Stomach (tissue), 9 donors: Measurements from ENCODE around the gene AGPAT2. TPM values are rescaled to one million over a fixed set of nuclear protein-coding genes. Genes with fewer than 3 reads are reported as not detected.

Experiments
- DNase-seq, 2 donors: peaks; one replicate each; pipeline versions ENCODE4 v3.0.0 to v3.0.0-alpha.2; 2013 to 2019
- H3K27ac ChIP-seq, 5 donors: fragments of 200-600 bp in 4 of 5; sonication (generic) in 4 of 5; one replicate each; pipeline ENCODE4 v1.5.1; 2013 to 2019; ENCODE audit warnings: mild to moderate bottlenecking in 1 of 5, moderate library complexity in 1 of 5
- H3K27me3 ChIP-seq, 3 donors: fragments of 200-600 bp; sonication (generic); one replicate each; pipeline ENCODE4 v1.5.1; 2017 to 2019; ENCODE audit warnings: mixed run types in 1 of 3
- H3K36me3 ChIP-seq, 4 donors: fragments of 200-600 bp; sonication (generic); 1 replicate in 3 of 4; 2 replicates in 1 of 4; pipeline ENCODE4 v1.5.1; 2016 to 2019
- H3K4me1 ChIP-seq, 4 donors: fragments of 200-600 bp; sonication (generic); one replicate each; pipeline ENCODE4 v1.5.1; 2016 to 2019
- H3K4me3 ChIP-seq, 4 donors: fragments of 200-600 bp; sonication (generic) in 3 of 4; one replicate each; pipeline ENCODE4 v1.5.1; 2016 to 2019; ENCODE audit warnings: mild to moderate bottlenecking in 1 of 4
- H3K9me3 ChIP-seq, 4 donors: fragments of 200-600 bp; sonication (generic); one replicate each; pipeline ENCODE4 v1.5.1; 2016 to 2019
- EP300 ChIP-seq: sonication (generic); formaldehyde crosslinking; IDR thresholded peaks from one replicate; pipeline ENCODE4 v1.6.1; 2017; ENCODE audit warnings: antibody characterized with exemption
- POLR2A ChIP-seq, 4 donors: fragments of 450-650 bp; IDR thresholded peaks; one replicate each; pipeline ENCODE4 v1.6.1; 2016; ENCODE audit warnings: antibody characterized with exemption in 4 of 4, control low read depth in 2 of 4, mild to moderate bottlenecking in 1 of 4, moderate library complexity in 1 of 4
- POLR2AphosphoS5 ChIP-seq, 3 donors: sonication (generic); formaldehyde crosslinking; IDR thresholded peaks; one replicate each; pipeline ENCODE4 v1.6.1; 2016; ENCODE audit warnings: antibody characterized with exemption in 3 of 3
- whole genome bisulfite sequencing, 5 donors: extraction: QIAGEN DNeasy Blood & Tissue Kit in 3 of 5; methylation state at CpG; one replicate each; pipeline versions ENCODE4 v1.1.5 to v1.1.7; 2013 to 2018; 5-methylcytosine and 5-hydroxymethylcytosine counted together
- intact Hi-C: fragments of 100-400 bp; cut with DNase I; formaldehyde crosslinking; loops from one replicate; pipeline ENCODE4 v1.15.1; 2023; ENCODE audit warnings: low total_unique reads
- polyA plus RNA-seq, 3 donors: library from polyadenylated mRNA; stranded (reverse); fragments of 200-250 nt; gene quantifications; one replicate each; pipeline ENCODE4 v1.2.3, GENCODE V29; 2013
- total RNA-seq, 5 donors: library from RNA; depleted of rRNA; stranded (reverse); fragments of >200 nt; gene quantifications; one replicate each; pipeline versions ENCODE4 v1.1.0 to v1.2.3, GENCODE V29; 2014 to 2016
- TF ChIP-seq, protein P1 (sequence below), 7 experiments: fragments of 450-650 bp in 4 of 7; fragments of 200-600 bp in 3 of 7; sonication (generic) in 3 of 7; IDR thresholded peaks; one replicate each; pipeline ENCODE4 v1.5.1; 2016 to 2019; ENCODE audit warnings: antibody characterized with exemption in 7 of 7, control low read depth in 2 of 7, mild to moderate bottlenecking in 1 of 7
- donor health status: healthy with polysubstance abuse.
- donor health status: Bipolar disorder and iron deficiency.
- donor health status: healthy.

The AGPAT2 gene
- total and polyA plus RNA-seq, 8 donors = 32.7 to 135 (median 72.0) TPM

DNA sequence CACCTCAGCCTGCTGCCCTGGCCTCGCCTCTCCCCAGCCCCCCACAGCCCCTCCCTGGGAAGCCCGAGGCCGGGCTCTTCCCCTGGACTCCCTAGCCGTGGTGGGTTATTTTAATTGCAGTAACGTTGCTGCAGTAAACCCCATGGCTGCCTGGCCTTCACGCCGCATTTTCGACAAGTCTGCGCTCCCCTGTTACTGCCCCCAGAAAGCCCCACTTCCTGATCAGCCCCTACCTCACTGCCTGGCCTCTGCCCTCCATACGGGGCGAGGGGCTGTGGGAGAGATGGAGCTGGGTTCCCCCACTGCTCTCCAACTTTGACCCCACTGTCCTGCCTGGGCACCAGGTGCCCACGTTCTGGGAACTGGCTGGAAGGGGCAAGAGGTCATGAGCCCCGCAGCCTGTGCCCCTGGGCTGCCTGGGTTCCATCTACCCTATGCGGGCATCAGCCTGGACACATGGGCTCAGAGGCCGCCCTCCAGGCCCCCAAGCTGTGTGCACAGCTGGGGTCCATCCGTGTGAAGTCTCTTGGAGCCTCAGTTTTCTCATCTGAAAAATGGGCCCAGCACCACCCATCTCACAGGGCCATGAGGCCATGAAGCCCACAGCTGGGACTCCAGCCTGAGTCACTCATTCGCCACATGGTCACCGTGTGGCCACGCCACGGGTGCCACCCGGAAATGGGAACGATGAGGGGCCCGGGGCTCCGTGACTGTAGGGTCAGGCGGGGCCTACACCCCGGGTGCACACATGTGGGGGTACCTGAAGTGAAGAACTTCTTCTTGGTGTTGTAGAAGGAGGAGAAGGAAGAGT is 13.1 kb downstream of the AGPAT2 start:
- Histone ChIP-seq H3K4me3 (no peak overlapping the region), H3K36me3 (peaks cover 23 to 53% (median 51%) of the 10 kb centered on the region in 4 donors), H3K27me3 (peaks cover 0 to 28% (median 13%) of the 10 kb centered on the region in 3 donors), H3K4me1 (peaks cover 0 to 46% (median 28%) of the 10 kb centered on the region in 4 donors), H3K27ac (peak overlapping the region in 1 of 5 donors; percentile 41), H3K9me3 (no peaks in the 10 kb centered on the region)
- intact Hi-C loops = no loop called here
- 73 to 86% (median 81%) methylated on average over 23 to 26 of the region's 26 CpGs for WGBS, 5 donors
- TF ChIP-seq POLR2A (IDR thresholded peaks at IDR 0.05) (no peak), EP300 (no peak), POLR2AphosphoS5 (IDR thresholded peaks at IDR 0.05) (no peak)
- TF ChIP-seq, protein P1, sequence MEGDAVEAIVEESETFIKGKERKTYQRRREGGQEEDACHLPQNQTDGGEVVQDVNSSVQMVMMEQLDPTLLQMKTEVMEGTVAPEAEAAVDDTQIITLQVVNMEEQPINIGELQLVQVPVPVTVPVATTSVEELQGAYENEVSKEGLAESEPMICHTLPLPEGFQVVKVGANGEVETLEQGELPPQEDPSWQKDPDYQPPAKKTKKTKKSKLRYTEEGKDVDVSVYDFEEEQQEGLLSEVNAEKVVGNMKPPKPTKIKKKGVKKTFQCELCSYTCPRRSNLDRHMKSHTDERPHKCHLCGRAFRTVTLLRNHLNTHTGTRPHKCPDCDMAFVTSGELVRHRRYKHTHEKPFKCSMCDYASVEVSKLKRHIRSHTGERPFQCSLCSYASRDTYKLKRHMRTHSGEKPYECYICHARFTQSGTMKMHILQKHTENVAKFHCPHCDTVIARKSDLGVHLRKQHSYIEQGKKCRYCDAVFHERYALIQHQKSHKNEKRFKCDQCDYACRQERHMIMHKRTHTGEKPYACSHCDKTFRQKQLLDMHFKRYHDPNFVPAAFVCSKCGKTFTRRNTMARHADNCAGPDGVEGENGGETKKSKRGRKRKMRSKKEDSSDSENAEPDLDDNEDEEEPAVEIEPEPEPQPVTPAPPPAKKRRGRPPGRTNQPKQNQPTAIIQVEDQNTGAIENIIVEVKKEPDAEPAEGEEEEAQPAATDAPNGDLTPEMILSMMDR (IDR thresholded peaks at IDR 0.05) = no peak
- no peak for DNase-seq

DNA sequence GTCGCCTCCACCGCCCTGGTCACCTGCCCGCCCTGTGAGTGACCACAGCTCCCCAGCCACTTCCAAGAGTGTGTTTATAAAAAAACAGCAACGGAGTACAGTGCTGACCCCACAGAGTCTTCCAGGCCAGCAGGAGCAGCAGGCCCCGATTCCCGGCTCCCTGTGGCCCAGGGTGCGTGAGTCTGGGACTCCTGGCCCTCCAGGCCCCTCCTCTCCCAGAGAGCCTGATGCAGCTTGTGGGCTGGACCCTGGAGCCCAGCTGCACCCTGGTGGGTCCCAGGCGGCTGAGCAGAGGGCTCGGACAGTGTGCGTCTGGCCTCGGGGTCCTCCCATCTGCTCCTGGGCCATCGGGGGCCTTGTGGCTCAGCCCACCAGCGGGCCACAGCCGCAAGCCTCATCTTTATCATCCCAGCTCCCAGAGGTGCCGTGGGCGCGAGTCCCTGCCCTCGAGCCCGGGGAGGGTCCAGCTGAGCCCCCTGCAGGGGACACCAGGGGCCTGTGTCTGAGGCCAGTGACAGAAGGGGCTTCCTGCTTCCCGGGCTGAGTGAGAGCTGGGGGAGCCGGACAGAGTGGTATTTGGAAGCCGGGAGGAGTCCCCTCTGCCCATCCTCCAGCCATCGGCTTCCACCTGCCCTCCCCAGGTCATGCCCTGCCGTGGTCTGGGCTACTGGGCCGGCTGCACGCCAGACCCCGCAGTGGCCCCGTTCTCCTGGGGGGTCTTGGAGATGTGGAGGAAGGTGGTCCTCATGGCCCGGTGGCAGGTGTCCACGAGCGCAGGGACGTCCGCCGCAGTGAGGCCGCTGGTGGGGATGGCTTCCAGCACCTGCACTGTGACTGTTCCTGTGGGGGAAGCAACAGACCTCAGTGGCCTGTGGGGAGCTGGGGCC is 13.9 kb downstream of the AGPAT2 start:
- H3K4me1 ChIP-seq = peaks cover 0 to 46% (median 31%) of the 10 kb centered on the region in 4 donors
- H3K36me3 ChIP-seq = peaks cover 23 to 53% (median 51%) of the 10 kb centered on the region in 4 donors
- no peak for DNase-seq
- 80 to 85% (median 81%) methylated on average over 24 to 35 of the region's 35 CpGs for WGBS, 5 donors
- H3K4me3 ChIP-seq = no peak overlapping the region
- H3K27me3 ChIP-seq = peaks cover 0 to 35% (median 13%) of the 10 kb centered on the region in 3 donors
- H3K9me3 ChIP-seq = no peaks in the 10 kb centered on the region
- no peak for TF ChIP-seq EP300
- TF ChIP-seq POLR2AphosphoS5 (IDR thresholded peaks at IDR 0.05) = peak in 1 of 3 donors; percentile 8
- no peak for TF ChIP-seq POLR2A (IDR thresholded peaks at IDR 0.05)
- TF ChIP-seq, protein P1 (IDR thresholded peaks at IDR 0.05) = no peak
- H3K27ac ChIP-seq = no peak overlapping the region
- intact Hi-C loops = no loop called here

DNA sequence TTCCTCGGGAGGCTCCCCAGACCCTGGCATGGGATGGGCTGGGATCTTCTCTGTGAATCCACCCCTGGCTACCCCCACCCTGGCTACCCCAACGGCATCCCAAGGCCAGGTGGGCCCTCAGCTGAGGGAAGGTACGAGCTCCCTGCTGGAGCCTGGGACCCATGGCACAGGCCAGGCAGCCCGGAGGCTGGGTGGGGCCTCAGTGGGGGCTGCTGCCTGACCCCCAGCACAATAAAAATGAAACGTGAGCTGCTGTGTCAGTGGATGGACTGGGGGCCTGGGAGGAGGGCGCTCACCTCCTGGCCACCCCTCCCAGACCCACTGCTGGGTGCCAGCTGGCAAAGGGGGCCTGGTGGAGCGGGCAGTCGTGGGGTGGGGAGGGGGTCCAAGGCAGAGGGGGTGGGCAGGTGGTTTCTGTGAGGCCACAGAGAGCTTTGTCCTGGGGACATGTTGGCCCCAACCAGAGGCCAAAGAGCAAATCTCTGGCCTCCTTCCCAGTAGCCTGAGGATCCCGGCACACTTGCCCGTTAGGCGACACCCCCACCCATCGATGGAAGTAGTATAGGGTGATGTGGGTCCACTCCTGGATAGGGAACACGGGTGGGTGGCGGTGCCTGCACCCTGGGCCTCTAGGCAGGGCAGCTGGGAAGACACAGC is 14.7 kb downstream of the AGPAT2 start:
- H3K9me3 ChIP-seq = no peaks in the 10 kb centered on the region
- TF ChIP-seq, protein P1 (IDR thresholded peaks at IDR 0.05) = no peak
- TF ChIP-seq POLR2AphosphoS5 (IDR thresholded peaks at IDR 0.05) (no peak), EP300 (no peak), POLR2A (IDR thresholded peaks at IDR 0.05) (no peak)
- no peak overlapping the region for H3K27ac ChIP-seq
- peaks cover 0 to 49% (median 31%) of the 10 kb centered on the region in 4 donors for H3K4me1 ChIP-seq
- WGBS, 5 donors = 49 to 57% (median 53%) methylated on average over 10 to 14 of the region's 14 CpGs
- intact Hi-C loops = no loop called here
- peaks cover 0 to 43% (median 15%) of the 10 kb centered on the region in 3 donors for H3K27me3 ChIP-seq
- H3K36me3 ChIP-seq = peaks cover 23 to 53% (median 49%) of the 10 kb centered on the region in 4 donors
- no peak for DNase-seq
- H3K4me3 ChIP-seq = no peak overlapping the region
